Bronchial epithelial cell (primary cell): Measurements from ENCODE around the gene RPTOR. TPM values are rescaled to one million over a fixed set of nuclear protein-coding genes. Genes with fewer than 3 reads are reported as not detected.

Experiments
- DNase-seq: peaks from one replicate; pipeline ENCODE4 v3.0.0-alpha.2; 2010; ENCODE audit warnings: low read depth
- FAIRE-seq: peaks from 2 replicates; lab custom pipeline; 2011; peaks lifted over from hg19 to GRCh38; lab: Jason Lieb, UNC
- H3K27me3 ChIP-seq: 2 replicates; pipeline ENCODE4 v1.5.1; 2011; ENCODE audit warnings: low read length; ENCODE audit not compliant: control insufficient read depth, insufficient read depth
- H3K36me3 ChIP-seq: 2 replicates; pipeline ENCODE4 v1.5.1; 2011; ENCODE audit warnings: low read length; ENCODE audit not compliant: control insufficient read depth, insufficient read depth
- H3K4me3 ChIP-seq: 2 replicates; pipeline ENCODE4 v1.5.1; 2011; ENCODE audit warnings: mild to moderate bottlenecking, low read depth, low read length, control low read depth
- total RNA-seq: library from RNA; depleted of rRNA; stranded (reverse); fragments of >200 nt; gene quantifications from 2 replicates; pipeline ENCODE4 v1.2.1, GENCODE V29; 2014
- TF ChIP-seq, protein P1 (sequence below): IDR thresholded peaks from 2 replicates; pipeline ENCODE4 v1.5.1; 2011; ENCODE audit warnings: mild to moderate bottlenecking, moderate library complexity, low read length, control low read depth, inconsistent platforms; ENCODE audit not compliant: insufficient read depth, severe bottlenecking

RPTOR gene
- total RNA-seq, 1 donor from 2014 or later: 14.0 TPM

DNA sequence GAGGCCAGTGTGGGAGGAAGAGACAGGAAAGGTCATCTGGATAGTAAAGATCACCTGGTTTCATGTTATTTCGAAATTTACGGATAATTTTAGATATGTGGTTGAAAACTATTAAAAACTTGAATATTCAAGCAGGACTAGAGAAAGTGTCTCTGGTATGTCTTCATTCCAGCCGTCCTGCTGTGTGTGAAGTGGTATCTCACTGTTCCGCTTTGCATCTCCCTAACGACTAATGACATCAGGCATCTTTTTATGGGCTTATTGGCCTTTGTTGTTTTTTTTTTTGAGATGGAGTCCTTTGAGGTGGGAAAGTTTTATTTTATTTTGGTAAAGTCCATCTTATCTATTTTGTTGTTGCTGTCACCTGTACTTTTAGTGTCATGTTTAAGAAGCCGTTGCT lies 232.6 kb downstream of the RPTOR start:
- TF ChIP-seq, protein P1, sequence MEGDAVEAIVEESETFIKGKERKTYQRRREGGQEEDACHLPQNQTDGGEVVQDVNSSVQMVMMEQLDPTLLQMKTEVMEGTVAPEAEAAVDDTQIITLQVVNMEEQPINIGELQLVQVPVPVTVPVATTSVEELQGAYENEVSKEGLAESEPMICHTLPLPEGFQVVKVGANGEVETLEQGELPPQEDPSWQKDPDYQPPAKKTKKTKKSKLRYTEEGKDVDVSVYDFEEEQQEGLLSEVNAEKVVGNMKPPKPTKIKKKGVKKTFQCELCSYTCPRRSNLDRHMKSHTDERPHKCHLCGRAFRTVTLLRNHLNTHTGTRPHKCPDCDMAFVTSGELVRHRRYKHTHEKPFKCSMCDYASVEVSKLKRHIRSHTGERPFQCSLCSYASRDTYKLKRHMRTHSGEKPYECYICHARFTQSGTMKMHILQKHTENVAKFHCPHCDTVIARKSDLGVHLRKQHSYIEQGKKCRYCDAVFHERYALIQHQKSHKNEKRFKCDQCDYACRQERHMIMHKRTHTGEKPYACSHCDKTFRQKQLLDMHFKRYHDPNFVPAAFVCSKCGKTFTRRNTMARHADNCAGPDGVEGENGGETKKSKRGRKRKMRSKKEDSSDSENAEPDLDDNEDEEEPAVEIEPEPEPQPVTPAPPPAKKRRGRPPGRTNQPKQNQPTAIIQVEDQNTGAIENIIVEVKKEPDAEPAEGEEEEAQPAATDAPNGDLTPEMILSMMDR: no peak
- no peak for FAIRE-seq

DNA sequence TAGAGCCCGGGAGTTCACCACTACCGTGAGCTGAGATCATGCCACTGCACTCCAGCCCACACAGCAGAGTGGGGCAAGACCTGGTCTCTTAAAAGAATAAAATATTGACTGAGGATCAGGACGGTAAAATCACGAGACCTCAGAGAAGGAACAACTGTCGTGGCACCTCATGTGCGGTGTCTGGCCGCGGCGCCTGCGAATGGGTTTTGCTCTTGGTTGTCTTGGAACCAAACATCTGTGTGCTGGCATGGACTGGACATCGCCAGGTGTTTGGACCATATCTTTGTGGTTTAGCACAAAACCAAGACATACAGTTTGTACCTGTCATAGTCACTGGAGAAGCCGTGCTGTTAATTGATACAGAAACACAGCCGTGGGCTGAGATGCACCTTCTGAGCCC lies 234.1 kb downstream of the RPTOR start:
- FAIRE-seq: no peak
- TF ChIP-seq, protein P1: no peak
- peaks cover 2% of the 10 kb centered on the region for H3K36me3 ChIP-seq

More for the DNA sequence above, 232.6 kb downstream of the RPTOR start:
- Histone ChIP-seq H3K4me3 (no peak overlapping the region), H3K27me3 (no peaks in the 10 kb centered on the region), H3K36me3 (peaks cover 4% of the 10 kb centered on the region)
- DNase-seq: no peak

DNA sequence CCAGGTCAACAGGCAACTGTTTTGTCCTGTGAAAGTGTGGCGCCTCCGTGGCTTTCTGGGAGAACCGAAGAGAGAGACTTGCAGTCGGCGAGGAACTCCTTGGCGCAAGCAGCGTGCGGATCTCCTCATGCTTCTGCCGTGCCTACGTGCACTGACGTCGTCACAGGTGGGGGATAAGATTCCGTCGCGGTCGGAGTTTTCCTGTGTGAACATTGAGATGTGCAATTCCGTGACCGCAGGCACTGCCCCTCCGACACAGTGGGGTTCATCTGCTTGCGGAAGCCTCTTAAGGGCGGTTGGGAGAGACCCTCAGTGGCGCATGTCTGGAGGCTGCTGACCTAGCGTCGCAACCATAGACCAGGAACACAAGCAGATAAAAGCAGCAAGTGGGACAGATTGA lies 234.7 kb downstream of the RPTOR start:
- Histone ChIP-seq H3K36me3 (peaks cover 2% of the 10 kb centered on the region), H3K4me3 (no peak overlapping the region), H3K27me3 (no peaks in the 10 kb centered on the region)
- DNase-seq: no peak
- TF ChIP-seq, protein P1: no peak
- FAIRE-seq: no peak

More for the DNA sequence above, 234.1 kb downstream of the RPTOR start:
- no peaks in the 10 kb centered on the region for H3K27me3 ChIP-seq
- H3K4me3 ChIP-seq: no peak overlapping the region
- no peak for DNase-seq

DNA sequence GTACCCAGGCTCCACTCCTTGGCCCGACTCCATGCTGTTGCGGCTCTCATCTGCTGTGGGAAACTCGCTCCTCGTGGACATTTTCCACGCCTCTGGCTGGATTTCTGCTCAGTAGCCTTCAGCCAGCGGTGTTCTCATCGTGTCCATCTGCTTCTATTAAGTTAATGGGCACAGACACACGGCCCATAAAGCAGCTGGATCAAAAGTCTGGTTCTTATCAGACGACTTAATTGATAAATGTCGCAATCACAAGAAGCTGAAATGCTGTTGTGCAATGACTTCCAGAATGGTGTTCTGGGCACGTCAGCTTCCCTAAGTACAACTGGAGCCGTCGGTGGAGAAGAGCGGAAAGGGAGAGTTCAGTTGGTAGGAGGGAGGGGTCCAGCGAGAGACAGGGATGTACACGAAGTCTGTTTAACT lies 235.3 kb downstream of the RPTOR start:
- H3K36me3 ChIP-seq: peaks cover 2% of the 10 kb centered on the region
- TF ChIP-seq, protein P1: no peak
- no peaks in the 10 kb centered on the region for H3K27me3 ChIP-seq
- H3K4me3 ChIP-seq: no peak overlapping the region
- FAIRE-seq (no peak), DNase-seq (no peak)

DNA sequence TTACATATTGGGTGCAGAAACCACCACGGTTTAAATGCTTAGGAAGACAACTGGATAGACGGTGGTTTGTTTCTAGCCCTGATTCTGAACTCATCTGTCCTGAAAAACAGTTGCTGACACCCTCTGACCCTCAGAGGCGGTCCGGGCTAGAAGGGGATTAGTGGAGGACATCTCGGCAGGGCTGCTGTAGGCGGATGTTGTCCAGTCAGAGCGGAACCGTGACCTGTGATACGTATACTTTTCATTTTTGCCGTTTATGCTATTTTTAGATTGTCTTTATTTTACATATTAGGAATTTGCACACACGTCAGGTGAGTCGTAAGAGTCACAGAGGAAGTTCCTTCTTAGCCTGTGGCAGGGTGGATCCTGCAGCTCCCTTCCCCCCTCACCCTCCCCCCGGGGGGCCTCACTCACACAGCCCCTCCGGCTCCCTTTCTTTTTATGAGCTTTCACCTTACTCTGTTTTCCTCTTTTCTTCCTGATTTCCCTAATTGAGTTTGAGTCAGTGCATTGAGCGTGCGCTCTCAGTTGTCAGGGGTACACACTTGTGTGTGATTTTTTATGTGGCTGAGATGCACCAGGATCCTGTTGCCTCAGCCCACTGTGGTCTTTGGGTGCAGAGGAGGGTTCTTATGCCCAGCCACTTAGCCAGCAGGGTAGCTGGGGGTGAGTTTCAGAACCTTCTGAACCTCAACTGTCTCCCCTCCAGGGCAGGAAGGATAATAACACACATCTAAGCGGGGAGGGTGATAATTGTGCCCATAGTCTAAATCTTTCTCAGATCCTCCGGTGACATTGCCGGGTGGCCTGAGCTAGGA lies 236.0 kb downstream of the RPTOR start:
- TF ChIP-seq, protein P1: no peak
- H3K27me3 ChIP-seq: no peaks in the 10 kb centered on the region
- FAIRE-seq (no peak), DNase-seq (no peak)
- H3K4me3 ChIP-seq: no peak overlapping the region
- H3K36me3 ChIP-seq: peaks cover 2% of the 10 kb centered on the region
